ENCODE measurements around the gene RGS3.
A peak's percentile ranks its signal among the peaks of the same experiment; 100 is the strongest.
"Not testable (repeated sequence)": the region's sequence is repeated elsewhere in the genome, so short reads cannot be mapped to it uniquely, and the experiment has no call there.

The RGS3 gene

DNA sequence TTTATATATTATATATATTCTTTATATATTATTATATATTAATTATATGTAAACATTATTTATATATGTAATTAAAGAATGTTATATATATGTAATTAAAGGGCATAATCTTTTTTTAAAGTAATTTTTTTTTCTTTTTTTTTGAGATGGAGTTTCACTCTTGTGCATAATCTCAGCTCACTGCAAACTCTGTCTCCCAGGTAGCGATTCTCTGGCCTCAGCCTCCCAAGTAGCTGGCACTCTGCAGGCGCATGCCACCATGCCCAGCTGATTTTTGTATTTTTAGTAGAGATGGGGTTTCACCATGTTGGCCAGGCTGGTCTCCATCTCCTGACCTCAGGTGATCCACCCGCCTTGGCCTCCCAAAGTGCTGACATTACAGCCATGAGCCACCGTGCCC, 27.6 kb downstream of the RGS3 start:
- not testable (repeated sequence) for DNase-seq

DNA sequence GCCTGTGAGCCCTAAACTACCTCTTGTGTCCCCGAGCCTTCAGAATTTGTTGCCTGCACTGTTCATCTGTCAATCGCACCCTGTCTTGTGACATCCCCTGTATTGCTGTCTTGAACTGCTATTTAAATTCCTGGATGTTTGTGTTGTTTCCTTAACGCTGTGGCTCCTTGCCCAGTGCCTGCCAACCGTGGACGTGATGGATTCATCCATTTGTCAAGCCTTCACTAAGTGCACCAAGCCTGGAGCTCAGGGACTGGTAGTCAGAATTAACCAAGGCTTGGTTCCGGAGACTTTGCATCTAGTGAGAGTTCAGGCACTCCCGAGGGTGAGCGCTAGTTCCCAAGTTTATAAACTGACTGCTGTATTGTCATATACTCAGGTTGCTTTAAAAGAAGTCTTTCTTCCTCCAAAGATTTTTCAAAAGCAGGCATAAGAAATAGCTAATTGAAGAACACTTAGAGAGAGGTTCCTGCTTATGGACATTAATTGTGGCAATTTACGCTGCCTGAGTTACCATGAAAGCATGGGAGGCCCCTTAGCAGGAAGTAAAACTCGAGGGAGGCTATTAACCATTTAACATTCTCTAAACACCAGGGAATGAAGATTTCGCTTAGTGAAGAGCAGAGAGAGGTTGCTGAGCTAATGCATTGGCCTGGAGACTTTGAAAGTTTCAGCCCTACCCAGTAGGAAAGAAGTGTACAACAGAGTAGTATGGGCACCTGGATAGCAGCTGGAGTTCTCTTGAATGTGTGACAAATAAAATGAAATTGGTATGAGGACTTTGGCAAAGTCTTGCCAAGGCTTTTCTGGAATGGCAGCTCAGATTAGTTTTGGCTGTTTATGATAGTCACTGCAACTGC, 29.0 kb downstream of the RGS3 start:
- peak; percentile 34 for DNase-seq

DNA sequence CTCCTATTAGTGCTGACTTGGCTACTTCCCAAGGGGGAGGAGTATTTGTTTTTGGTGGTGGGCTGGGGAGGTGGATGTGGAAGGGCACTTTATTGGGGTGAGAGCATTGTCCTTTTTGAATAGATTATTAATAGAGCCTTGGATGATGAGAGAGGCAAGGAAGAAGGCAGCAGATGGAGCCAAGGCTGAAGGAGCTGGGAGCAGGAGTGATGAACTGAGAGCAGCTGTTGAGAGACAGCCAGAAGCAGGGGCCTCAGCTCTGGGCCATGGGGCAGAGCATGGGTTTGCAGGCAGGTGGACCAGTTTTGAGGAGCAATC, 29.6 kb downstream of the RGS3 start:
- no peak for DNase-seq

DNA sequence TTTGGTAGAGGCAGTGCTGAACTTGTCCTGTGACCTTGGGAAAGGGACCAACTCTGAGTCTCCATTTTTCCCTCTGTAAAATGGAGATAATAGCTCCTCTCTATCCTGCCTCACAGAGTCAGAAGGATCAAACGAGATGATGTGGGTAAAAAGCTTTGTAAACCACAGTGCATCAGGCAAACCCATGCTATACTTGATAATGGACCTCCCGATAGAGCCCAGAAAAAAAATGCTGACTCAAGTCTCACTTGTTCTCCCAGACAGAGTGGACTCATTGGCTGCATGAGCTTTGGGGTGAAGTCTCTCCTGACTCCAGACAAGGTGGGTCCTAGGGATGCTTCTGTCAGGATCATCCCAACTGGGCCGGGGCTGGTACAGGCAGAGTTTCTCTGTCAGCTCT, 32.0 kb downstream of the RGS3 start:
- no peak for DNase-seq

DNA sequence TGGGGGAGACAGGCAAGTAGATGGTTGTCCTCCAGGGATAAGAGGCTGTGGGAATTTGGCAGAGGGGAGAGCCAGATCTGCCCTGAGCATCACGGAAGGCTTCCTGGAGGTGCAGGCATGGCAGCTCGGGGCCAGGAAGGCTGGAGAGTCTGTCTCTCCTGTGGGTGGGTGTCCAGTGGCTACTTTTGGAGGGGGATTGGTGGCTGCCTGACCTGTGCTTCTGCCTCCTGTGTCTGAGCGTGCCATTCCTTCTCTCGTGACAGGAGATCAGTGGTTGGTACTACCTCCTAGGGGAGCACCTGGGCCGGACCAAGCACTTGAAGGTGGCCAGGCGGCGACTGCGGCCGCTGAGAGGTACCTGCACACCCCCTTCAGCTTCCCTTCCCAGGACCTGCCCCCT, 33.5 kb downstream of the RGS3 start:
- DNase-seq: no peak

DNA sequence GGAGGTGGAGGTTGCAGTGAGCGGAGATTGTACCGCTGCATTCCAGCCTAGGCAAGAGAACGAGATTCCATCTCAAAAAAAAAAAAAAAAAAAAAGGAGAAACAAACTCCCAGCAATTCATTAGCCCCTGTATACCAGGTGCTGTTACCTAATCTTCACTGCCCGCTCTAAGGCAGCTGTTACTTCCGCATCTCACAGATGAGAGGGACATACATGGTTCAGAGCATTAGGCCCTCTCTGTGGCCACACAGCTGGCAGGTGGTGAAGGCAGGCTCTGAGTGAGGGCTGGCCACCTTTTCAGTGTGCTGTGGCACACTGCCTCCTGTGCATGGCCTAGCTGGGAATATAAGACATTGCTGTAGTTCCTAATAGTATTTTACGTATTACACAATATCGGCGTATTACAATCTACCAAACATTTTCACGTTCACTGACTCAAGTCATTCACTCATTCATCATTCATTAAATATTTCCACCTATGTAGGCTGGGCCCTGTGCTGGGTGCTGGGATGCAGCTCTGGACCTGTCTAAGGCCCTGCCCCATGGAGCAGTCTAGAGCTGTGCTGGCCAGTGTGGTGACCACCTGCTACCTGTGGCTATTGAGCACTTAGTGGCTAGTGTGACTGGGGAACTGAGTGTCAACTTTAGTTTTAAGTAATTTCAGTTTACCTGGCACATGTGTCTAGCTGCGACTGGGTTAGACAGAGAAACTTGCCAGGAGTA, 35.8 kb downstream of the RGS3 start:
- DNase-seq: no peak

DNA sequence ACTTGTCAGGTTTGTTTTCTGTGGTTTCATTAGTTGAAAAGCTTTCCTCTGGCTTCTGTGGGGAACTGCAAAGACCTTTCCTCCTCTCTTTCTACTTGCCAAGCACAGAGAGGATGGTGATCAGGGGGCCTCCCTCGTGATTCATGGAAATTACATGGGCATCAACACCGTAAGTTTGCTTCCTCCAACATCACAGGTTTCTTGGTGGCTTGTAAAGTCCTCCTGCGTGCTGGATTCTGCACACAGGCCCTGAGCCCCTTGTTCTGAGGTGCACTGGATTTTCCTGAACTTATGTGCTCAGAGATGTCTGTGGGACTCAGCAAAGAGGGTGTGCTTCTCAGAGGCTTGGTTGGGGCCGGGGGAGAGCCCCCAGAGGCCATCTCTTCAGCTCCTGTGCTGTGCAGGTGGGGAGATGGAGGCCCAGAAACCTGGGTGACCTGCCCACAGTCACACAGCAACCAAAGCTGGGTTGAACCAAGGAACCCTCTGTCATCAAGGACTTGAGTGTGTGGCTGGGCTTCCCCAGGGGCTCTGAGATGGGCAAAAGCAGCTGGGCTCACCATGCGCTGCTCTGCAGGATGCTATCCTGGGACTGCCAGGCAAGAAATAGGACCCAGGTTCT, 36.5 kb downstream of the RGS3 start:
- DNase-seq: no peak

DNA sequence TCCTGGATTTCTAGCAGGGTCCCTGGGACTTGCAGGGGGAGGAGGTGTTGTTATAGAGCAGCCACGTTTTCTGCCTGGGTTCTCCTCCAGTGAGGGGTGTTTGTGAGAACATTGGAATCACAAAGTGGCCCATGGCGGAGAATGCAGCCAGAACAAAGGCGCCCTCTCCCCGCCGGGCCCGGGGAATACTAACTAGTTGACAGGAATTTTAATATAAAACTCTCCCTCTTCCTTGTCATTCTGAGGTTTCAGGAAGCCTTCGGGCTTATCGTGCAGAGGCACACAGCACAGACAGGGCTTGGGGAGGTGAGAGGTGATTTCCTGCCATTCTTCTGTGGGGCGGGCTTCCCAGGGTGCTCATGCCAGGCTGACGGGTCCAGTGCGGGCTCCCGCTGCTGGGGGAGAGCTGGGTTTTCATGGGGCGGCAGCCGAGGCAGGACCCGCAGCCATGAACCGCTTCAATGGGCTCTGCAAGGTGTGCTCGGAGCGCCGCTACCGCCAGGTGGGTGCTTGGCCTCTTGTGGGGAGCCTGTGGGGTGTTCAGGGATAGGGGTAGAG, 37.7 kb downstream of the RGS3 start:
- no peak for DNase-seq

DNA sequence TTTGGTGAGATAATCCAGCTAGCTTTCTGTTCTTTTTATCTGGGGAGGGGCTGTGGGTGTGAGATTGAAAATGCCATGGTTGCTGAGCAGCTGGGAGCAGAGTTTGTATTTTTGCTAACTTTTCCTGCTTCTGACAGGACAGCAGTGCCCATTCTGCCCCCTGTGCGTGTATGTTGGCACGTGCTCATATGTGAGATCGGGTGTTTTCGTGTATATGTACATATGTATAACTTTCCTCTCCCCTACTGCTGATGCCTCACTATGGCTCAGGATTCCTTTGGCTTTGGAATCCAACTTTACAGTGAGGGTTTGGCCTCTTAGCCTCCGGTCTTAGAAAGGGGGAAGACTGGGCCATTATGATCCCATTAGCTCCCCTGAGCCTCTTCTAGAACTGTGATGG, 38.3 kb downstream of the RGS3 start:
- no peak for DNase-seq

DNA sequence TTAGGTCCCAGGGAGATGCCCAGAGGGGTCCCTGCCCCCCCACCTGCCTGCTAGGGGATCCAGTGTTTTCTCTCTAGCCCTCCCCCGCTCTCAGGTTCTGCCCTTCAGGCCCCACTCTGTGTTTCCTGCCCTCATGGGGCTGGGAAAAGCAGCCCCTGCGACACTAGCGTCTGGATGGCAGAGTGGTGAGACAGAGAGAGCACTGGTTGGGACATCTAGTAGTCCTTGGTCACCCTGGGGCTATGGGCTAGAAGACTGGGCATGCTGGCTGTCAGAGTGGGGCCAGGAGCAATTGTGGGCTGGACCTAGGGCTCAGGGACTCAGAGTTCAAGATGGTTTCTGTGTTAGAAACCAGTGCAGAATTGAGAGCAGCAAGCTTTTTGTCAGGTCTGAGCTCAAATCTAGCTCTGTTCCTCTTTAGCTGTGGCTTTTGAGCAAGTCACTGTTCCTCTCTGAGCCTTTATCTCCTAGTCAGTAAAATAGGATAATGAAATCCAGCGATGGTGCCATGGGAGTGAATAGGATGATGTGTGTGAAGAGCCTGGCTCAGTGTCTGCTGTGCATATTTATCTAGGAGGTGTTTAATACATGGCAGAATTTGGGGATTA, 39.0 kb downstream of the RGS3 start:
- DNase-seq: no peak

DNA sequence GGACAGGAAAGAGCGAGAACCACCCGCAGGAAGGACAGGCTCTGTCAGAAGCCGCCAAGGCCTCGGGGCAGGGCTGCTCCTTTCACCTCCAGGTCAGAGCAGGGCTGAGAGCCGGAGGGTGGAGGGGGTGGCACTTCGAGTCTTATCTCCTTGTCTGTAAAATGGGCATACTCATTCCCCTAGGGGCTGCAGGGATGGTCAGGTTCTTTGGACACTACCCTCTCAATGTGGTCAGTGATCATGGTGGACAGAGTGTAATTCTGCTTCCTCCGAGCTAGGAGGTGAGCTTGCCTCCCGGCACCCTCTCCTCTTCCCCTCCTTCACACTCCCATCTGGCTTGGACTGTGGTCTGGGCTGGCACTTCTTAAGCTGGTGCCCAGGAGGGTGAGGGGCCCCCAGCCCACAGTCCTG, 39.6 kb downstream of the RGS3 start:
- no peak for DNase-seq

DNA sequence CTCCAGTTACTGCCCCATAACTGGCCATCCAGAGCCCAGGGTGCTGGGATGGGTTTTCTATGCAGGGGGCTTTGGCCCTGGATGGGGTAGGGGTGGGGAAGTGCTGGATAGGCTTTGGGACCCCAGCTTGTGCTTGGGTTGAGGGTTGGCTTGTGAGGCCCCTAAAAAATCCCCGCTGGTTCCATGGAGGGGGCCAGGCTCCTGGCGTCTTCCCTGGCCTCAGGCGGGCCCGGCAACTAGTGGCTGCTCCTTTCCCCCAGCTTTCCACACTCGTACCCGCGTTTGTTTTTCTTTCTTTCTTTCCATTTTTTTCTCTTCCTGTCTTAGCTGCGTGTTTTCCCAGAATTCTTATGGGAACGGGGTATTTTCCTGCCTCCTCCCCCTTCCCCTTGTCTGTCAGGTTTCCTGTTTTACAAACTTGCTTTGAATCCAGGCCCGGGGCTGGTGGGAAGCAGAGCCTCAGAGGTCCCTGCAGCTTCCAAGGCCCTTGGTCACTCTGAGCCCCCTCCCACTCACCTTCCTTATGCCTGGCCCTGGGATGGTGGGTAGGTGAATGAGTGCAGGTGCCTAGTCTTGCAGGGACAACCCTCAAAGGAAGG, 40.2 kb downstream of the RGS3 start:
- DNase-seq: peak; percentile 52

DNA sequence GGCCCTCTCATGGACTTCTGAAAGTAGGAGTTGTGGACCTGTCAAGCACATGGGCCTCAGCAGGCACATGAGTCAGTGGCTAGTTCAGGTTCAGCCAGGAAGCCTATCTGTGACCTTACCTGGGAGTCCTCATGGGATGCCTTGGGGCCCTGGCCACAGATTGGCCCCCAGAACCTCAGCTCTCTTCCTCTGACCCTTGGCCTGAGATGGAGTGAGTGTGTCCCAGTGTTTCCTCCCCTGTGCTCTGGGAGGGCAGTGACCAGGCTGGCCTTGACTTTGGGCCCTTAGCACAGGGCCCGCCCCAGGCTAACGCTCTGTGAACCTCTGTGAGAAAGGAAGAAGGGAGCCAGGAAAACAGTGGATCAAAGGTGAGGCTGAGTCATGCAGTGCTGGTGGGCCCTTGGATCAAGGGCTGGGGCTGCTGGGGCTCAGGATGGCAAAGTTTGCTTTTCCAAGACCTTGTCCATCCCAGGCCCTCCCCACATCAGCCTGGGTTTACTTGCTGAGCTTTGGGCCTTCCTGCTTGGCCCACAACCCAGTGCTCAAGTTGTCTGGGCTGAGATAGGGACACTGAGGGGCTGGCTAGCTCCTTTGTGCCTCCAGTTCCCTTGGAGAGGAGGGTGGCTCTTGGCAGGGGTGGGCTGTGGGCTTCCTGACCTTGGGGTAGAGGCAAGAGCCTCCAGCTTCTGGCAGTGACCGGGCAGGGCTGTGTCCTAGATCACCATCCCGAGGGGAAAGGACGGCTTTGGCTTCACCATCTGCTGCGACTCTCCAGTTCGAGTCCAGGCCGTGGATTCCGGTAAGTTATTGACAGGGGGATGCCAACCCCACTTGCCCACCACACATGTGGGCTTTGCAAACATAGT, 41.4 kb downstream of the RGS3 start:
- DNase-seq: no peak

DNA sequence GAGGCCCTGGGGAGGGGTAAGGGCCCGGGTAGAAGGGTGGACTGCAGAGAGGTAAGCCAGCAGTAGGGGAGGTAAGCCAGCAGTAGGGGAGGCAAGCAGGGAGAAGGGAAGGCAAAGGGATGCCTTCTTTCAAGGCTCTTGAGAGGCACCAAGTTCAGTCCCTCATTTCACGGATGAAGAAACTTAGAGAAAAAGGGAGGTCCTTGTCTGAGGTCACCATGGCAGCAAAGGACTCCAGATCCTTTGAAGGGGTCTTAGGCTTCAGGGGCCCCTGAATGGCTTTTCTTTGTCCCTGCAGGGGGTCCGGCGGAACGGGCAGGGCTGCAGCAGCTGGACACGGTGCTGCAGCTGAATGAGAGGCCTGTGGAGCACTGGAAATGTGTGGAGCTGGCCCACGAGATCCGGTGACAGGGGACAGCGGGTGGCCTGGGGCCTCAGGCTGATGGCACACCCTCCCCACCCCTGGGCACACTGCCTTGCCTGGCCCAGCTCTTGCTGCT, 42.6 kb downstream of the RGS3 start:
- no peak for DNase-seq

DNA sequence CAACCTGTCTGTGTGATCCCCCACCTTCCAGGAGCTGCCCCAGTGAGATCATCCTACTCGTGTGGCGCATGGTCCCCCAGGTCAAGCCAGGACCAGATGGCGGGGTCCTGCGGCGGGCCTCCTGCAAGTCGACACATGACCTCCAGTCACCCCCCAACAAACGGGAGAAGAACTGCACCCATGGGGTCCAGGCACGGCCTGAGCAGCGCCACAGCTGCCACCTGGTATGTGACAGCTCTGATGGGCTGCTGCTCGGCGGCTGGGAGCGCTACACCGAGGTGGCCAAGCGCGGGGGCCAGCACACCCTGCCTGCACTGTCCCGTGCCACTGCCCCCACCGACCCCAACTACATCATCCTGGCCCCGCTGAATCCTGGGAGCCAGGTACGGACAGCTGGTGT, 43.7 kb downstream of the RGS3 start:
- no peak for DNase-seq

DNA sequence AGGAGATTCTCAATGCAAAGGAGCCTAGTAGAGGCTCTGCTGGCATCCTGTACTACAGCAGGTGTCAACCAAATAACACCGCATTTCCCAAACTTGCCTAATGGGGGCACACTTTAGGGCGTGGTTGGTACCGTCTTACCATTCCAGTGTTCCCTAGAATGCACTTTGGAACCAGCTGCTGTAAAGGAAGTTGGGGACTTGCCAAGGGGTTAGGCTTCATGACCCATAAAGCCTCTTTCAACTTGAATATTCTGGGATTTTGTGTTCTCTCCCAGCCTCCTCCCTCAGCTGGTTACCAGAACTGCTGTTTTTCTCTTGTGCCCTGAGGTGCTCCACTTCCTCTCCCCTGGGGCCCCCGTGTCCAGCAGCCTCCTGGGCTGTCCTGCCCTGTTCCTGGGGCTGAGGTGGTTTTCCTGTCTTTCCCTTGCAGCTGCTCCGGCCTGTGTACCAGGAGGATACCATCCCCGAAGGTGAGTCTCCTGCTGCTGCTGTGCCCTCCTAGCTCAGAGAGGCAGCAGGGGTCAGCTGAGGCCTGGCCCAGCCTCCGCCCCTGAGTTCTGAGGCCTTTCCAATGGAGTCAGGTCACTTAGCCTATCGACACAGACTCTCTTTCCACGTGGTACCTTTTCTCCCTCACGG, 44.7 kb downstream of the RGS3 start:
- no peak for DNase-seq

DNA sequence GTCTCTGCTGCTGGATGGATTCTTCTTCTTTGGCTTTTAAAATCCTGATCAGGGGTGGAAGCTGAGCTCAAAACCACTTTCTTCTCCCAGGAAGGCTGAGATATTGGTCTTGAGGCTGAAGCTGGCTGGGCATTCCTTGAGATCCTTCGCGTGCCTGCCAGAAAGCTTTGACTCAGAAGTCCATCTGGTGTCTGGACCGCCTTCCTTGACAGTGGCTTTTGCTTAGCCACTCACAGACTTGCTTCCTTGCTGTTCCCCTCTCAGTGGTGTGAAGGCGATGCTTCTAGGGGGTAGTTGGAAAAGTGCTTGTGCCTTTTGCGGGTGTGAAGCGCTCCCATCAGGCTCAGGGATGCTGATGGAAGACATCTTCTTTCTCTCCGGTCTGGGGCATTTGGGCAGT, 45.9 kb downstream of the RGS3 start:
- DNase-seq: peak; percentile 53

DNA sequence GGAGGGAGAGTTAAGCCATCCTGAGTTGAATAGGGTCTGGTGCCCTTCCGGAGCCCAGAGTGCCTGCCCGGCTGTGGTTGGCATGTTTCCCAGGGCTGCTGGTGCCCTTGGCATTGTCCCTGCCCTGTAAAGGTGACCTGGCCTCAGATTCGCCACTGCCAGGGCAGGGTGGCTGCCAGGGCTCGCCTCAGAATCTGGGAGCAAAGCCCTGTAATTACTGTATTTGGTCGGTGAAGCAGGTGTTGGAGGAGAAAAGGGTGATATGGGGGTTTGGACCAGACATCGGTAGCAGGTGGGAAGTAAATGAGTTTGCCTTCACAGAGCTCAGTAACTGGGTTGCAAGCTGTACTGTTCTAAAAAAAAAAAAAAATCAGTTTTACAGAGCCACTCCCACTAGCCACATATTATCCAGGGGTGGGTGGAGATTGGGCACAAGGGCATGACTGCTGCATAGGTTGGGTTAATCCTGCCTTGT, 47.6 kb downstream of the RGS3 start:
- DNase-seq: no peak

DNA sequence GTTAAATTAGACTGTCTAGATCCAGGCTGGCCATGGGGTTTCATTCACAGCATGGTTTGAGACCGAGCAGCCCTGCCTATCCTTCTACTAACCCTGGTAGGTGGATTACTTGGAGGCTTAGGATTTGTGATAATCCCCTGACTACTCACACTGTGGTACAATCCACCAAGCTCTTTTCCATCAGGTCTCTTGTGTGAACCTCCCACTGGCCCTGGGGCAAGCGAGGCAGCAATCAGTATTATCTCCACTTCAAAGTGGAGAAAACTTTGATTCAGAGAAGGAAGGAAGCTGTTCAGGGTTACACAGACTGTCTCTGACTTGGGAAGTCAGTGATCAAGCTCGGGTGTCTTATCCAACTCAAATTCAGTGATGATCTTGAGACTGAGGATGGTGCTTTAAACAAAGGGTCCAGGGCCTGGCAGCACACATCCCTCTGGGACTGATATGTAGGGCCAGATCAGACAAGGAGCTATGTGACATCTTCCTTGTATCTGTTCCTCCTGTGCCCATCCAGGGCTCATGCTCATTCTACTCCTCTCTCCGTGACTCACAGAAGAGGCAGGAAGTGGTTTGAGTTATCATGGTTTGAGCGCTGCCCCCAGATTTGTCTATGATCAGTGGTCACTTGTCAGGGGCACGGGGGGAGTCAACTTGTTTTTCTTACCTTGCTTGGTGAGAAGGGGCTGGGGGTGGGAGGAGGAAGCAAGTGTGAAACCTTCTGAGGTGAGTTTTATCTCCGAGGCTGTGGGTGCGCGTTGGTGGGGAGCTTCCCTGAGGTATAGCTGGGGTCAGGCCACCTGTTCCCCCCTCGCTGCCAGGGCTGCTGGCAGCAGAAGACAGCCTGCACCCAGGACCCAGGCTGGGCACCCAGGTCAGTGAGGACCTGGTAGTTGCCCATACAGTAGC, 48.6 kb downstream of the RGS3 start:
- peak; percentile 63 for DNase-seq

DNA sequence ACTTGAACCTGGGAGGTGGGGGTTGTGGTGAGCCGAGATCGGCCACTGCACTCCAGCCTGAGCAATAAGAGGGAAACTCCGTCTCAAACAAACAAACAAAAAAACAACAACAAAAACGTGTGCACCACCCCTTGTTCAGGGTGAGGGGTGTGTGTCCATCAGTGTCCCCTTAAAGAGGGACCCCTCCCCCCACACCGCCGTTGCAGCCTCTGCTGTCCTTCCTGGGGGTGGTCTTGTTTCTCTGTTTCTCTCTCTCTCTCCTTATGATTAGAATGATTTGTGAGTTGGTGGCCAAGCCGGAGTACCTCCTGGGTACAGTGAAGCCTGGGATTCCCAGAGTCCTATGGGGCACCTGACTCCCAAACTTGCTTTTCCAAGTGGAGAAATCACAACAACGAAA, 49.6 kb downstream of the RGS3 start:
- DNase-seq: no peak
